ENCODE data around the gene CCDC81. TPM values are rescaled to one million over a fixed set of nuclear protein-coding genes. Genes with fewer than 3 reads are reported as not detected.
"Not testable (repeated sequence)": the region's sequence is repeated elsewhere in the genome, so short reads cannot be mapped to it uniquely, and the experiment has no call there.

Gene CCDC81
- total and polyA plus RNA-seq, 11 donors = 0.17 to 1.2 (median 0.34) TPM; not detected in 1

- TF ChIP-seq CTCF (IDR thresholded peaks at IDR 0.05) = no peak
- no peak for TF ChIP-seq POLR2A (IDR thresholded peaks at IDR 0.05)
These were observed 28.2 kb upstream of the CCDC81 start for GRCh38 chr11:86346513-86346912.

GRCh38 chr11:86355256-86355655, 19.4 kb upstream of the CCDC81 start:
- intact Hi-C loops (cut with DNase I) = loop anchor here in 1 of 10 donors (10.0 kb wide), 1 partner anchor 460 kb away; no protein-coding TSS in a partner anchor
- WGBS, 4 donors = 81 to 82% (median 82%) methylated on average over 4 of the region's 4 CpGs
- no peaks in the 10 kb centered on the region for H3K27me3 ChIP-seq
- DNase-seq (no peak), ATAC-seq (no peak)
- no peak overlapping the region for H3K4me3 ChIP-seq
- H3K36me3 ChIP-seq = no peaks in the 10 kb centered on the region
- H3K9me3 ChIP-seq = no peaks in the 10 kb centered on the region
- TF ChIP-seq POLR2A (IDR thresholded peaks at IDR 0.05) = no peak
- no peak overlapping the region for H3K27ac ChIP-seq
- no peaks in the 10 kb centered on the region for H3K4me1 ChIP-seq

More at GRCh38 chr11:86346513-86346912, 28.2 kb upstream of the CCDC81 start:
- Histone ChIP-seq H3K4me1 (no peaks in the 10 kb centered on the region), H3K4me3 (no peak overlapping the region), H3K36me3 (peaks cover 0 to 43% (median 25%) of the 10 kb centered on the region in 9 donors), H3K9me3 (no peaks in the 10 kb centered on the region), H3K27ac (no peak overlapping the region), H3K27me3 (no peaks in the 10 kb centered on the region)
- WGBS, 4 donors = 89 to 96% (median 94%) methylated on average over 3 of the region's 3 CpGs
- DNase-seq (no peak), ATAC-seq (no peak)
- intact Hi-C loops (cut with DNase I) = no loop called here

DNA sequence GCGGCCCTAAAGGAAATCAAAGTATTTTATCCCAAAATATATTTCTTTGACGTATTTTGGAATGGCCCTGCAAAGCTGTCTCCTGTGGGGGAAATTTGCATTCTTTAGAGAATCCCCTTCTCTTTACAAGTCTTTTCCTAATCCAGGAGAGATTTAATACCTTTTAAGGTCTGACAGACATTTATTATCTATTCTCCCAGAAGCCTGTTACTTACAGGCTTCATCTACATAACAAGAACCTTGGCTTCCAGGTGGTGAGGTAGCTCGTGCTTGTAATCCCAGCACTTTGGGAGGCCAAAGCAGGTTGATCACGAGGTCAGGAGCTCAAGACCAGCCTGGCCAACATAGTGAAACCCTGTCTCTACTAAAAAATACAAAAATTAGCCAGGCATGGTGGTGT, 17.3 kb upstream of the CCDC81 start:
- not testable (repeated sequence) for ATAC-seq, H3K36me3 ChIP-seq, DNase-seq, H3K4me3 ChIP-seq, H3K27me3 ChIP-seq, H3K27ac ChIP-seq, H3K4me1 ChIP-seq, H3K9me3 ChIP-seq
- 84 to 86% (median 85%) methylated on average over 4 of the region's 4 CpGs for WGBS, 4 donors
- intact Hi-C loops (cut with DNase I) = loop anchor here in 1 of 10 donors (10.0 kb wide), 1 partner anchor 457 kb away; no protein-coding TSS in a partner anchor

GRCh38 chr11:86358720-86359119, 16.0 kb upstream of the CCDC81 start:
- TF ChIP-seq CTCF (IDR thresholded peaks at IDR 0.05) (no peak), POLR2A (IDR thresholded peaks at IDR 0.05) (no peak)
- no peak for DNase-seq
- H3K27ac ChIP-seq = no peak overlapping the region
- no peak overlapping the region for H3K4me3 ChIP-seq
- H3K4me1 ChIP-seq = no peaks in the 10 kb centered on the region
- no peaks in the 10 kb centered on the region for H3K27me3 ChIP-seq
- no peak for ATAC-seq
- intact Hi-C loops (cut with DNase I) = loop anchor here in 1 of 10 donors (10.0 kb wide), 1 partner anchor 456 kb away; no protein-coding TSS in a partner anchor
- H3K9me3 ChIP-seq = peaks cover 0 to 8% (median 0%) of the 10 kb centered on the region in 12 donors
- 86 to 92% (median 89%) methylated on average over 3 of the region's 3 CpGs for WGBS, 4 donors
- H3K36me3 ChIP-seq = no peaks in the 10 kb centered on the region

- TF ChIP-seq POLR2A (IDR thresholded peaks at IDR 0.05) (no peak), CTCF (IDR thresholded peaks at IDR 0.05) (peak in 2 of 12 donors; percentile 27 to 30)
- intact Hi-C loops (cut with DNase I) = loop anchor here in 1 of 10 donors (10.0 kb wide), 1 partner anchor 454 kb away; no protein-coding TSS in a partner anchor
- 65 to 72% (median 68%) methylated on average over 2 of the region's 2 CpGs for WGBS, 4 donors
These were observed 13.8 kb upstream of the CCDC81 start for GRCh38 chr11:86360775-86361395.

More at GRCh38 chr11:86360775-86361395, 13.8 kb upstream of the CCDC81 start:
- H3K27me3 ChIP-seq = no peaks in the 10 kb centered on the region
- no peak overlapping the region for H3K27ac ChIP-seq
- H3K36me3 ChIP-seq = no peaks in the 10 kb centered on the region
- H3K4me3 ChIP-seq = no peak overlapping the region
- H3K9me3 ChIP-seq = peaks cover 0 to 14% (median 0%) of the 10 kb centered on the region in 12 donors
- H3K4me1 ChIP-seq = no peaks in the 10 kb centered on the region
- ATAC-seq (no peak), DNase-seq (no peak)
